Left lung (tissue), 14 donors: ENCODE measurements around the gene ERFL. TPM values are rescaled to one million over a fixed set of nuclear protein-coding genes. Genes with fewer than 3 reads are reported as not detected.

Experiments
- ATAC-seq: fragments of 200-7000 bp; cut with Tn5 transposase; one replicate; pipeline ENCODE4 v1.9.1; 2020; ENCODE audit warnings: moderate library complexity
- DNase-seq, 4 donors: peaks; one replicate each; pipeline ENCODE4 v3.0.0-alpha.2; 2013 to 2020
- H3K27ac ChIP-seq, 2 donors: fragments of 200-600 bp; sonication (generic) in 1 of 2; one replicate each; pipeline versions ENCODE4 v1.5.0 to v1.8.0; 2020 to 2021
- H3K27me3 ChIP-seq, 2 donors: fragments of 200-600 bp; sonication (generic) in 1 of 2; one replicate each; pipeline versions ENCODE4 v1.5.0 to v1.8.0; 2020 to 2021
- H3K36me3 ChIP-seq, 2 donors: fragments of 200-600 bp; sonication (generic) in 1 of 2; one replicate each; pipeline versions ENCODE4 v1.5.0 to v1.8.0; 2020 to 2021
- H3K4me1 ChIP-seq, 2 donors: fragments of 200-600 bp; one replicate each; pipeline ENCODE4 v1.8.0; 2021
- H3K4me3 ChIP-seq, 2 donors: fragments of 200-600 bp; sonication (generic) in 1 of 2; one replicate each; pipeline versions ENCODE4 v1.5.0 to v1.8.0; 2020 to 2021; ENCODE audit warnings: mild to moderate bottlenecking in 1 of 2
- H3K9me3 ChIP-seq, 2 donors: fragments of 200-600 bp; sonication (generic) in 1 of 2; one replicate each; pipeline versions ENCODE4 v1.5.0 to v1.8.0; 2020 to 2021
- CTCF ChIP-seq, 2 donors: fragments of 200-600 bp; sonication (generic) in 1 of 2; IDR thresholded peaks; one replicate each; pipeline versions ENCODE4 v1.5.0 to v1.8.0; 2021; ENCODE audit warnings: antibody characterized with exemption in 2 of 2
- intact Hi-C, 2 donors: fragments of 100-400 bp; cut with DNase I; formaldehyde crosslinking; loops; one replicate each; pipeline versions ENCODE4 v1.11.2 to v1.14.2; 2022
- long read RNA-seq, 12 donors: library from polyadenylated mRNA in 2 of 12; unstranded in 2 of 12; transcript quantifications; one replicate each; pipeline ENCODE4 v2.0.0 and lab custom pipeline, GENCODE V29; 2019 to 2026
- polyA plus RNA-seq, 6 donors: library from polyadenylated mRNA; unstranded; fragments of 120-200 nt; gene quantifications; one replicate each; pipeline ENCODE4 v1.2.1, GENCODE V29; 2013; ENCODE audit not compliant: insufficient read length in 6 of 6
- total RNA-seq, 2 donors: library from RNA; stranded (reverse); fragmentation: NEBNext Ultra II Directional; extraction: Animal tissue kit (Norgen Biotek cat#: 25700); gene quantifications; one replicate each; pipeline ENCODE4 v1.2.1, GENCODE V29; 2021
- donor health status: DM: no; HTN: yes; CAD: no.
- donor health status: DM: no; HTN: no; CAD: no.

Gene ERFL
- total RNA-seq = under 1 TPM; 0.15 to 0.34 TPM
- under 1 TPM in 4 of 6 donors, not detected in 2; 0.08 to 0.38 (median 0.26) TPM for polyA plus RNA-seq
- long read RNA-seq, donor 1 = 0 reads
- long read RNA-seq, donor 2 = 0 reads
- long read RNA-seq, donor 3 = 0 reads
- long read RNA-seq, donor 4 = 0 reads
- long read RNA-seq, donor 5 = 0 reads
- long read RNA-seq, donor 6 = 0 reads
- long read RNA-seq, donor 7 = 0 reads
- long read RNA-seq, donor 8 = 0 reads
- long read RNA-seq, donor 9 = 0 reads
- long read RNA-seq, donor 10 = 0 reads
- long read RNA-seq, donor 11 = 0 reads
- long read RNA-seq, donor 12 = 0 reads

- TF ChIP-seq CTCF (IDR thresholded peaks at IDR 0.05) = no peak
- H3K4me3 ChIP-seq = peak within 1 kb of the TSS; percentile 35 to 37
- DNase-seq (no peak), ATAC-seq (peak; percentile 42)
- no peaks in the 10 kb centered on the region for H3K9me3 ChIP-seq
- no peak within 1 kb of the TSS for H3K27ac ChIP-seq
- no peaks in the 10 kb centered on the region for H3K36me3 ChIP-seq
- H3K4me1 ChIP-seq = peaks cover 10 to 20% of the 10 kb centered on the region in 2 donors
- intact Hi-C loops = no loop called here
- H3K27me3 ChIP-seq = peaks cover 37 to 99% of the 10 kb centered on the region in 2 donors
Measured at GRCh38 chr19:41928221-41928683, at the start of gene ERFL. Gene ERFL, minus strand, starts transcription at chr19:41928449. Its CDS starts 15,530 bp downstream, at chr19:41912919.

GRCh38 chr19:41977916-41978315, 49.7 kb upstream of the ERFL start:
- Histone ChIP-seq H3K4me1 (no peaks in the 10 kb centered on the region), H3K27me3 (peaks cover 0 to 22% of the 10 kb centered on the region in 2 donors), H3K27ac (no peak overlapping the region), H3K9me3 (no peaks in the 10 kb centered on the region), H3K36me3 (no peaks in the 10 kb centered on the region), H3K4me3 (no peak overlapping the region)
- TF ChIP-seq CTCF (IDR thresholded peaks at IDR 0.05) = no peak
- intact Hi-C loops = no loop called here
- ATAC-seq (no peak), DNase-seq (no peak)

GRCh38 chr19:41974652-41975051, 46.4 kb upstream of the ERFL start:
- Histone ChIP-seq H3K4me3 (no peak overlapping the region), H3K9me3 (no peaks in the 10 kb centered on the region), H3K27ac (no peak overlapping the region), H3K27me3 (peaks cover 0 to 30% of the 10 kb centered on the region in 2 donors), H3K36me3 (no peaks in the 10 kb centered on the region), H3K4me1 (no peaks in the 10 kb centered on the region)
- no peak for ATAC-seq
- no peak for DNase-seq
- intact Hi-C loops = no loop called here
- TF ChIP-seq CTCF (IDR thresholded peaks at IDR 0.05) = no peak

- Histone ChIP-seq H3K27me3 (peaks cover 0 to 43% of the 10 kb centered on the region in 2 donors), H3K36me3 (no peaks in the 10 kb centered on the region), H3K27ac (no peak overlapping the region), H3K4me1 (no peaks in the 10 kb centered on the region), H3K4me3 (no peak overlapping the region), H3K9me3 (no peaks in the 10 kb centered on the region)
- DNase-seq (no peak), ATAC-seq (no peak)
- TF ChIP-seq CTCF (IDR thresholded peaks at IDR 0.05) = no peak
- intact Hi-C loops = no loop called here
Measured at GRCh38 chr19:41971363-41971762, 43.1 kb upstream of the ERFL start.

GRCh38 chr19:41969772-41970458, 41.7 kb upstream of the ERFL start:
- intact Hi-C loops = no loop called here
- DNase-seq (peak in 1 of 4 donors; percentile 73), ATAC-seq (no peak)
- Histone ChIP-seq H3K27ac (no peak overlapping the region), H3K27me3 (peaks cover 0 to 39% of the 10 kb centered on the region in 2 donors), H3K4me1 (no peaks in the 10 kb centered on the region), H3K9me3 (no peaks in the 10 kb centered on the region), H3K4me3 (no peak overlapping the region), H3K36me3 (no peaks in the 10 kb centered on the region)
- TF ChIP-seq CTCF (IDR thresholded peaks at IDR 0.05) = no peak
